ENCODE measurements around the gene AKT1. TPM values are rescaled to one million over a fixed set of nuclear protein-coding genes. Genes with fewer than 3 reads are reported as not detected.
A peak's percentile ranks its signal among the peaks of the same experiment; 100 is the strongest.

AKT1 gene
- 10 to 100 TPM; 66.6 to 93.7 (median 71.3) TPM for total RNA-seq

- intact Hi-C loops (cut with DNase I): no loop called here
- H3K4me3 ChIP-seq: peak within 1 kb of the TSS; percentile 51 to 95 (median 80)
- DNase-seq: no peak
- peaks cover 44 to 88% (median 49%) of the 10 kb centered on the region in 3 donors for H3K4me1 ChIP-seq
- peaks cover 0 to 23% (median 8%) of the 10 kb centered on the region in 3 donors for H3K36me3 ChIP-seq
- peak within 1 kb of the TSS; percentile 86 to 94 (median 90) for H3K27ac ChIP-seq
- no peaks in the 10 kb centered on the region for H3K9me3 ChIP-seq
- no peaks in the 10 kb centered on the region for H3K27me3 ChIP-seq
- TF ChIP-seq CTCF (IDR thresholded peaks at IDR 0.05) (no peak), POLR2A (IDR thresholded peaks at IDR 0.05) (no peak)
- 0% methylated on average over 2 of the region's 124 CpGs; no CpG with 5 or more reads in 1 of the 2 donors for WGBS, 2 donors
These were observed at the start of gene AKT1 for GRCh38 chr14:104794993-104795780. Gene AKT1 (minus strand): TSS chr14:104795748. CDS start chr14:104792643, 3,105 bp downstream.

GRCh38 chr14:104845033-104845666, 49.6 kb upstream of the AKT1 start:
- TF ChIP-seq CTCF (IDR thresholded peaks at IDR 0.05) (no peak), POLR2A (IDR thresholded peaks at IDR 0.05) (no peak)
- Histone ChIP-seq H3K4me3 (no peak overlapping the region), H3K27me3 (peaks cover 0 to 70% (median 6%) of the 10 kb centered on the region in 4 donors), H3K9me3 (no peaks in the 10 kb centered on the region), H3K27ac (no peak overlapping the region), H3K4me1 (peaks cover 5 to 22% (median 17%) of the 10 kb centered on the region in 3 donors), H3K36me3 (no peaks in the 10 kb centered on the region)
- no peak for DNase-seq
- 90 to 92% methylated on average over 3 of the region's 4 CpGs for WGBS, 2 donors
- intact Hi-C loops (cut with DNase I): no loop called here

GRCh38 chr14:104844306-104845032, 48.9 kb upstream of the AKT1 start:
- no peaks in the 10 kb centered on the region for H3K36me3 ChIP-seq
- peaks cover 0 to 70% (median 6%) of the 10 kb centered on the region in 4 donors for H3K27me3 ChIP-seq
- H3K9me3 ChIP-seq: no peaks in the 10 kb centered on the region
- H3K4me1 ChIP-seq: peaks cover 5 to 22% (median 17%) of the 10 kb centered on the region in 3 donors
- no peak for TF ChIP-seq POLR2A (IDR thresholded peaks at IDR 0.05)
- TF ChIP-seq CTCF (IDR thresholded peaks at IDR 0.05): no peak
- no peak overlapping the region for H3K27ac ChIP-seq
- WGBS, 2 donors: 3 to 14% methylated on average over 12 of the region's 27 CpGs
- intact Hi-C loops (cut with DNase I): no loop called here
- peak overlapping the region in 3 of 4 donors; percentile 39 to 60 (median 43) for H3K4me3 ChIP-seq
- DNase-seq: no peak

- no peak for DNase-seq
- peaks cover 0 to 68% (median 6%) of the 10 kb centered on the region in 4 donors for H3K27me3 ChIP-seq
- peak overlapping the region; percentile 21 to 60 (median 41) for H3K4me3 ChIP-seq
- no peak for TF ChIP-seq POLR2A (IDR thresholded peaks at IDR 0.05)
- no peak for TF ChIP-seq CTCF (IDR thresholded peaks at IDR 0.05)
- intact Hi-C loops (cut with DNase I): no loop called here
- H3K36me3 ChIP-seq: no peaks in the 10 kb centered on the region
- H3K27ac ChIP-seq: no peak overlapping the region
- no peaks in the 10 kb centered on the region for H3K9me3 ChIP-seq
- peaks cover 5 to 22% (median 17%) of the 10 kb centered on the region in 3 donors for H3K4me1 ChIP-seq
- WGBS, 2 donors: 0 to 3% methylated on average over 7 to 8 of the region's 69 CpGs
These were observed 48.1 kb upstream of the AKT1 start for GRCh38 chr14:104843442-104844305.
